Heart left ventricle (tissue), 16 donors: ENCODE data around the gene OR52E2. TPM values are rescaled to one million over a fixed set of nuclear protein-coding genes. Genes with fewer than 3 reads are reported as not detected.

Source experiments
- ATAC-seq, 4 donors: fragments of 200-7000 bp; cut with Tn5 transposase; one replicate each; pipeline ENCODE4 v1.9.1; 2020 to 2022; ENCODE audit warnings: moderate library complexity in 4 of 4, mild to moderate bottlenecking in 3 of 4, moderate number of reproducible peaks in 1 of 4
- DNase-seq, 5 donors: peaks; one replicate each; pipeline ENCODE4 v3.0.0-alpha.2; 2020
- H3K27ac ChIP-seq, 12 donors: fragments of 200-600 bp; sonication (generic) in 4 of 12; one replicate each; pipeline versions ENCODE4 v1.5.0 to v1.8.0; 2016 to 2022; ENCODE audit warnings: mild to moderate bottlenecking in 2 of 12
- H3K27me3 ChIP-seq, 9 donors: fragments of 200-600 bp; sonication (generic) in 2 of 9; one replicate each; pipeline versions ENCODE4 v1.5.1 to v1.8.0; 2016 to 2022; ENCODE audit warnings: mild to moderate bottlenecking in 3 of 9
- H3K36me3 ChIP-seq, 9 donors: fragments of 200-600 bp; sonication (generic) in 2 of 9; one replicate each; pipeline versions ENCODE4 v1.5.0 to v1.8.0; 2018 to 2022; ENCODE audit warnings: mild to moderate bottlenecking in 2 of 9
- H3K4me1 ChIP-seq, 12 donors: fragments of 200-600 bp; sonication (generic) in 4 of 12; one replicate each; pipeline versions ENCODE4 v1.5.0 to v1.8.0; 2016 to 2022; ENCODE audit warnings: mild to moderate bottlenecking in 3 of 12
- H3K4me3 ChIP-seq, 12 donors: fragments of 200-600 bp; sonication (generic) in 4 of 12; one replicate each; pipeline versions ENCODE4 v1.5.0 to v1.8.0; 2017 to 2022; ENCODE audit warnings: mild to moderate bottlenecking in 9 of 12, moderate library complexity in 4 of 12
- H3K9me3 ChIP-seq, 12 donors: fragments of 200-600 bp; sonication (generic) in 4 of 12; one replicate each; pipeline versions ENCODE4 v1.5.0 to v1.8.0; 2016 to 2022; ENCODE audit warnings: mild to moderate bottlenecking in 1 of 12
- CTCF ChIP-seq, 12 donors: fragments of 200-600 bp; sonication (generic) in 4 of 12; IDR thresholded peaks; one replicate each; pipeline versions ENCODE4 v1.5.0 to v1.8.0; 2018 to 2022; ENCODE audit warnings: antibody characterized with exemption in 12 of 12, mild to moderate bottlenecking in 5 of 12
- POLR2A ChIP-seq, 2 donors: fragments of 450-650 bp; IDR thresholded peaks; one replicate each; pipeline ENCODE4 v1.6.1; 2017; ENCODE audit warnings: antibody characterized with exemption in 2 of 2, mild to moderate bottlenecking in 2 of 2, moderate library complexity in 2 of 2
- WGBS, 4 donors: extraction: QIAGEN DNeasy Blood & Tissue Kit in 2 of 4; methylation state at CpG; one replicate each; pipeline versions ENCODE4 v1.1.5 to v1.1.7; 2013 to 2018; 5-methylcytosine and 5-hydroxymethylcytosine counted together
- intact Hi-C, 10 donors: fragments of 100-400 bp; cut with DNase I; formaldehyde crosslinking; loops; one replicate each; pipeline versions ENCODE4 v1.11.1 to v1.14.2; 2022
- polyA plus RNA-seq, 2 donors: library from polyadenylated mRNA; stranded (reverse); fragments of 200-250 nt; gene quantifications; one replicate each; pipeline ENCODE4 v1.2.3, GENCODE V29; 2013
- total RNA-seq, 9 donors: library from RNA; depleted of rRNA in 2 of 9; stranded (reverse); fragments of >200 nt in 2 of 9; fragmentation: NEBNext Ultra II Directional in 3 of 9; extraction: Animal tissue kit (Norgen Biotek cat#: 25700) in 3 of 9; gene quantifications; one replicate each; pipeline versions ENCODE4 v1.1.0 to v1.2.4, GENCODE V29; 2016 to 2023
- donor health status: ischemic (EF 13 %, LVEDD 7.1; RV severe dilation, severe dysfunction).
- donor health status: healthy with polysubstance abuse.
- donor health status: DM: no; HTN: yes; CAD: no.
- donor health status: DM: no; HTN: no; CAD: no.
- donor health status: ischemic (EF 25% LVEDD 6.9; RV normal size, moderate dysfunction).
- donor health status: ischemic (EF 25% LVEDD 5.7; RV mildly dilated, moderate dysfunction).
- donor health status: healthy.
- donor health status: DM: yes; HTN: yes; CAD: no.
- donor health status: ischemic (EF 35%, LVEDD 5.7; RV mildly dilated, moderate dysfunction).
- donor health status: nonischemic (EF 11% LVEDD 7.7; RV severe dilation, severe dysfunction).
- donor health status: DM: yes; HTN: yes; CAD: no.
- donor health status: PGD.
- donor health status: ischemic (EF 29% LVEDD 5.4; RV normal size, mild dysfunction).
- donor health status: nonischemic (EF 23%, LVEDD 6.1; RV moderate dilation, normal function).

Gene OR52E2
- total and polyA plus RNA-seq, 11 donors, result not detected

- no peaks in the 10 kb centered on the region for H3K27me3 ChIP-seq
- no peak for ATAC-seq
- no peak overlapping the region for H3K27ac ChIP-seq
- H3K36me3 ChIP-seq, result no peaks in the 10 kb centered on the region
- intact Hi-C loops, result no loop called here
- H3K9me3 ChIP-seq, result no peaks in the 10 kb centered on the region
- no peak overlapping the region for H3K4me3 ChIP-seq
- no peak for DNase-seq
- H3K4me1 ChIP-seq, result no peaks in the 10 kb centered on the region
- TF ChIP-seq POLR2A (IDR thresholded peaks at IDR 0.05) (no peak), CTCF (IDR thresholded peaks at IDR 0.05) (no peak)
These were observed 24.2 kb upstream of the OR52E2 start for GRCh38 chr11:5083602-5084001.

DNA sequence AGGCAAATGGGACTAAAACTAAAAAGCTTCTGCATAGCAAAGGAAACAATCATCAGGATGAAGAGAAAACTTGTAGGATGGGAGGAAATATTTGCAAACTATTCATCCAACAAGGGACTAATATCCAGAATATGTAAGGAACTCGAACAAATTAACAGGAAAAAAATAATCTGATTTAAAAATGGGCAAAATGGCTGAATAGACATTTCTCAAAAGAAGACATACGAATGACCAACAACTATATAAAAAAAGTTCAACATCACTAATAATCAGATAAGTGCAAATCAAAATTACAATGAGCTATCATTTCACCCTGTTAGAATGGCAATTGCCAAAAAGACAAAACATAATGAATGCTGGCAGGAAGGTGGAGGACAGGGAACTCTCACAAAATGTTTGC lies 22.0 kb upstream of the OR52E2 start:
- Histone ChIP-seq H3K27me3 (peaks cover 0 to 5% (median 0%) of the 10 kb centered on the region in 9 donors), H3K27ac (no peak overlapping the region), H3K4me1 (no peaks in the 10 kb centered on the region), H3K4me3 (no peak overlapping the region), H3K9me3 (no peaks in the 10 kb centered on the region), H3K36me3 (no peaks in the 10 kb centered on the region)
- intact Hi-C loops, result no loop called here
- WGBS, 4 donors, result 56 to 67% (median 63%) methylated on average over 2 of the region's 2 CpGs
- no peak for DNase-seq
- TF ChIP-seq CTCF (IDR thresholded peaks at IDR 0.05) (no peak), POLR2A (IDR thresholded peaks at IDR 0.05) (no peak)
- ATAC-seq, result no peak

DNA sequence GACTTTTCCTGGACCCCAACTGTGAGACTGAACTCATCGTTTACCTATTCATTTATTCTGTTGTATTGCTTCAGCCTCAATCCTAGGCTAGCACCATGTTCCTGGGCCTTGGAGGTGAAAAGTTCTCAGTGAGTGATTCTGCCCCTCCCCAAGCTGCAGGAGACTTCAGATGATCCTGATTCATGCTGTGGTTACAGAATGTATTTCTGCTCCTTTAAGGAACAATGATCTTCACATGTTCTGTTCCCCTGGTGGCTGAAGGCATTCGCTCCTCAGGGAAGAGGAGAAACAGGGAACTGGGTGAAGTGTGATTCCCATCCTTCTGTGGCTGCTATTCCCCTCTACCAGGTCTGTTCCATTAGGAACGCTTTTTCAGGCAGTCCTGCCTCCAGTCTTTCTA lies 12.4 kb upstream of the OR52E2 start:
- H3K27ac ChIP-seq, result no peak overlapping the region
- no peak overlapping the region for H3K4me3 ChIP-seq
- no peak for ATAC-seq
- no peaks in the 10 kb centered on the region for H3K4me1 ChIP-seq
- no peaks in the 10 kb centered on the region for H3K9me3 ChIP-seq
- TF ChIP-seq CTCF (IDR thresholded peaks at IDR 0.05) (no peak), POLR2A (IDR thresholded peaks at IDR 0.05) (no peak)
- no peaks in the 10 kb centered on the region for H3K36me3 ChIP-seq
- intact Hi-C loops, result no loop called here
- no peaks in the 10 kb centered on the region for H3K27me3 ChIP-seq
- no peak for DNase-seq
- 47 to 58% (median 53%) methylated on average over 3 of the region's 3 CpGs for WGBS, 4 donors

DNA sequence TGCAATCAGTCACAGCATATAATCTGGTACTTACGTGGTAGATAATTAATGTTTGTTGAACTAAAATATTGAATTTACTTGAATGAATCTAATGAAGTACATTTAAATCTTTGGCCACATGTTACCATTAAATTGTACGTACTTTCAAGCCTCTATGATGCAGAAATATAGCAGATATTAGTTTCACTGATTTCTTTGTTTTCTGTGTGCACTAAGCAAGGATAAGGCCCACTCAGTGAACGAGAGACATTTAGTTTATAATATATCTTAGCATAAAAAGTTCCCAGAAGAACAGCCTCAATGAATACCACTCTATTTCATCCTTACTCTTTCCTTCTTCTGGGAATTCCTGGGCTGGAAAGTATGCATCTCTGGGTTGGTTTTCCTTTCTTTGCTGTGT lies 9.8 kb upstream of the OR52E2 start, which contains the start of gene OR52E1:
Gene OR52E1, plus strand, starts transcription at position 301 of the 400 bp plus-strand sequence.
- TF ChIP-seq CTCF (IDR thresholded peaks at IDR 0.05), result no peak
- TF ChIP-seq POLR2A (IDR thresholded peaks at IDR 0.05), result no peak
- no peak for ATAC-seq
- Histone ChIP-seq H3K36me3 (no peaks in the 10 kb centered on the region), H3K4me3 (no peak within 1 kb of the TSS), H3K27me3 (no peaks in the 10 kb centered on the region), H3K9me3 (no peaks in the 10 kb centered on the region), H3K4me1 (no peaks in the 10 kb centered on the region), H3K27ac (no peak within 1 kb of the TSS)
- intact Hi-C loops, result no loop called here
- no peak for DNase-seq
- WGBS, 4 donors, result 53 to 60% (median 56%) methylated on average over 3 of the region's 3 CpGs
